MV-4-11 (cell line): ENCODE results near the gene INO80D.
"Not testable (repeated sequence)": the region's sequence is repeated elsewhere in the genome, so short reads cannot be mapped to it uniquely, and the experiment has no call there.

ENCODE experiments used
- DNase-seq: peaks from one replicate; lab custom pipeline; 2025; lab: John Stamatoyannopoulos, UW

The INO80D gene

DNA sequence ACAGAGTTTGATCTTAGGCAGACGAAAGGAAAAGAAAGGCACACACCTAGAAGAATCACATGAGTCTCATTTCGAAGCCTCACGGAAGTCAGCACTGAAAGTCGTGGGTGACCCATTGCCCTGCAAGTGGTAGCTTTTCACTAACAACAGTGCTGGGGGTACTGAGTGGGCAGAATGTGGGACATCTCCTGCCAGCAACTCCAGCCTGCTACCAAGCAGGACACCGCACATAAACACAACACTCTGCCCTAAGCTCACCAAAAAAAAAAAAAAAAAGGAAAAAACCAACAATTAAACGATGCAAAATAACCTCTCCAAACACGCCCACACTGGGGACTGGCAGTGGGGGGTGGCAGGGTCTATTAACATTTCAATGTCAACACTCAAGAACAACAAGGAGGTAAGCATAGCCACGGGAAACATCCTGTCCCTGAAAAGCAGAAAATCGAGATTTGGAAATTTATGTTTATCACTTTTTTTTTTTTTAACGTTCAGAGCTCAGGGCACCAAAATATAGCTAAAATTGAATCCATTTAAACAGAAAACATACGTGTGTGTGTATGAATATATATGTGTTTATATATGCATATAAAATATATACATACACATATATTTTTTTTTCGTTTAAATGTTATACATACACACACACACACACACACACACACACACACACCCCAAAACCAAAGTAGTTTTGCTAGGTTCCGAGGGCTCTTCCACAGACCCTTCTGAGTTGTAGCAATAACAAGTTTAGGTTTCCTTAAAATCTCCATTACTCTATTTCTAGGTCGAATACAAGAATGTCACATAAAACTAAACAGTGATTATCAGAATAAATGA lies 2.2 kb downstream of the INO80D start:
- DNase-seq = peak; percentile 45

DNA sequence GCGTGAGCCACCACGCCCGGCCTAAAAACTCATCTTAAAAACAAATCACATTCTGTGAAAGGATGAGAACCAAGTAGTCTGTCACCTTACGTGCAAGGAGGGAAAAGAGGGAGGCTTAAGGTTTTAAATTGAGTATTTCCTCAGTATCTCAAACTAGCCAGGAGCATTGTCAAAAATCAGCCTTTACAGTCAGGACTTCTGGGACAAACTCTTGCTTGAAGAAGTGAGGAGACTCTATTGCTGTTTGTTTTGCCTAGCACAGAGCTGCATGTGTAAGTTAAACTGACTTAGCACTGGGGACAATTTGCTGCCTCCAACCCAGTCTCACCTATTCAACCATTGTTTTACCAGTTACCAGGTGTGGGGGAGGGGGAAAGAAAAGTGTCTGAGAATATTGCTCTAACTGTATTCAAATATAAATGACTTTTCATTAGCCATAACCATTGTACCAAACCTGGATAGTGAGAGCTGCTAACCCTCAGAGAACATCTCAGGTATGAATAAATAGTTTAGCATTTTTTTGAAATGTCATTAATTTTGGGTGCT lies 3.6 kb downstream of the INO80D start:
- no peak for DNase-seq

DNA sequence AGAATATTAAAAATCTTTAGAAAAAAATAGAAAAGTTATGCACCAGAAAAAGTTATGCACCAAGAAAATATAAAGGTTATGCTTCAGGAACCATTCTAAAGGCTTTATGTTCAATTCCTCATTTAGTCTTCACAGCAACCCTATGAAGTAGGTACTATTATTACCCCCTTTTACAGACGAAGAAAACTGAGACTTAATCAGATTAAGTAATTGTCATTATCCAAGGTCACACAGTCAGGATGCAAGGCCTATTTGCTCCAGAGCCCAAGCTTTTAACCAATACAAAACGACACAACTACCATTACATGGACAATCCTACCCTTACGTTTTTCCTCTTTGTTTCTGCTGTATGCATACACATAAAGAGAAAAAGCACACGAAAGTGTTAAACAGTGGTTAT lies 5.0 kb downstream of the INO80D start:
- DNase-seq = no peak

DNA sequence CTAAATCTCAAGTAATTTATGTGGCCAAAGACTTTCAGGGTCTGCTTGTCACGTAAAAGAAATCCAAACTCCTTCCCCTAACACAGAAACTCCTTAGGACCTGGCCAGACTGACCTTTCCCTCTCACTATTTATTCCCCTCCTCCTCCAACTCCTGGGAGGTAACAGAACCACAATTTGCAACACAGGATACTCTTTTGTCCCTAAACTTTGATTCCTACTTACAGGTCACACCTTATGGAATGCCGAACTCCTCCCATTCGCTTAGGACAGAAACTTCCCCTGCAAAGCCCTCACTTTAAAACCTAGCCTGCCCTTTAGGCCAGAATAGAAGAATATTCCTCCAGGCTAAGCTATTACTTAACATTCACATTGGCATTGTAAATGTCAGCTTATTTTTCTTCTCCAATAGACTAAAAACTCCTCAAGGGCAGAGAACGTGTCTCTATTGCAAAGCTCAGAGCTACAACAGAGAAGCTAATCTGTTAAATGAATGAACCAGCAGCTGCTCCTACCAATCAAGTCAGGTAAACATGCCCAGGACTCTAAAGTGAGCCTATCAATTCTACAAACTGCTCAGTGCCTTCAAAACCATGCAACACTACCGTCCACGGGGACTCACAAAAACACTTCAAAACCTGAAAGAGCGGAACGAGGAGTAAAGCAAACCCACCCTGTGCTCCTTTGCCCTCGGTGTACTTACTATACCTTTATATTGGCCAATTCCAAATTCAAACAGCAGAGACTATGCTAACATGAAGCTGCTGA lies 6.1 kb downstream of the INO80D start:
- no peak for DNase-seq

DNA sequence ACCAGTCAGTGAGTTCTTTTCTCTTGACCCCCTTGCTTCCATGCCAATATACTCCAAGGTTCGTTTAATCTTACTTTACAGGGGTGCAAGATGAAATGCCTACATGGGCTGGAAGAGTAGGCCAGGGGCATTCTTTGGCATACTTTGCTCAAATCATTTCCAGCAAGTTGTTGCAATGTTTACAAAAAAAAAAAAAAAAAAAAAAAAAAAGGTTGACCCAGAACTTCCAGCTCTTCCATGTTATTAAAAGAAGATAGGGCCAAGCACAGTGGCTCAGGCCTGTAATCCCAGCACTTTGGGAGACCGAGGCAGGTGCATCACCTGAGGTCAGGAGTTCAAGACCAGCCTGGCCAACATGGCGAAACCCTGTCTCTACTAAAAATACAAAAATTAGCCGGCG lies 8.1 kb downstream of the INO80D start:
- not testable (repeated sequence) for DNase-seq

DNA sequence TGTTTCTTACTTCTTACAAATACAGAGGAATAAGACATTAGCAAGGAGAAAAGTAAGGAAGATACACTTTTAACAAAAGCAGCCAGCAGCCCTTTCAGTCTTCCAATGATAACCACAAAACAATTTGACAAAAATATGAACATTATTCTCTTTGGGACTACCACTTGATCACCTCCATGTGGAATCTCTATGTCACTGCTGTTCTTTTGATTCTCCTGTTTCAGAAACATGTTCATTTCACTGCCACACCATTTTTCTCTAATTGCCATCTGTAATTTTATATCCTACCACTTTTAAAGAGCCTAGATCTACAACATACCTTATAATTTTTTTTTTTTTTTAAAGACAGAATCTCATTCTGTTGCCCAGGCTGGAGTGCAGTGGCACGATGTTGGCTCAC lies 10.9 kb downstream of the INO80D start:
- DNase-seq = no peak

DNA sequence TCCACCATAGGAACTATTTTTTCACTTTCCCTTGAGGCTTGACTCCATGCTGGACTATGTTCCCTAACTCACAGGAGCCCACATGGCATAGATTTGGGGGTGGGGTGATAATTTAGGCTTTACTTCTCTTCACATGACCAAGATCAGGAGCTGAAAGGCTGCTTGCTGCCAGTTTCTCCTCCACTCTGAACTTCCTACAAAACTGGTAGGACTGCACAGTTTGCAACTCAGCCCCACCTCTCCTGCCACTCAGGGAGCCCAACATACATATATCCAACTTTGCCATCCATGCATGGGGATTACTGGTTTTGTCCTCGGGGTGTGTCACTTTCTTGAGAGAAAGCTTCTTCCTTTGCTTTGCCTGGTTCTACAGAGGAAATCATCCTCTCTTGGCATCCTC lies 14.2 kb downstream of the INO80D start:
- no peak for DNase-seq

DNA sequence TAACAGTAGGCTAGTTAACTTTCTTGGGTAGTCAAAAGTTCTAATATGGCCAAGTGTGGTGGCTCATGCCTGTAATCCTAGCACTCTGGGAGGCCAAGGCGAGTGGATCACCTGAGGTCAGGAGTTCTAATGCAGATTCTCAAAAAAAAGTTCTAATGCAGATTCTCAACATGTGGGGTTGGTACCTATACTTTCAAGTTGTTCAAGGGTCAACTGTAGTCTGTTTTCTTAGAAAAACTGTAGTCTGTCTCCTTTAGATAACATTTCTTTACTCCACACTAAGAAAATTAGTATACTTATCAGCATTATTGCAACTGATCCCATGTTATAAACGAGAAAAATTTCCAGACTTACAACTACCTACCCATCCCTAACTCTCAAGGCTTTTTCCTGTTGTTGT lies 16.6 kb downstream of the INO80D start:
- no peak for DNase-seq

DNA sequence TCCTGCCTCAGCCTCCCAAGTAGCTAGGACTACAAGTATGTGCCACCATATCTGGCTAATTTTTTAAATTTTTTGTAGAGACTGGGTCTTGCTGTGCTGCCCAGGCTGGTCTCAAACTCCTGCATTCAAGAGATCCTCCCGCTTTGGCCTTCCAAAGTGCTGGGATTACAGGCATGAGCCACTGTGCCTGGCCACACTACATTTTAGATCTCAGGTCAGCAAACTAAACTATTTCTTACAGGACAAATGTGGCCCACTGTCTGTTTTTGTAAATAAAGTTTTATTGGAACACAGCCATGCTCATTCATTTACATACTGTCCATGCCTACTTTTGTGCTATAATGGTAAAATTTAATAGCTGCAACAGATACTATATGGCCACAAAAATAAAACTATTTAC lies 17.8 kb downstream of the INO80D start:
- no peak for DNase-seq

DNA sequence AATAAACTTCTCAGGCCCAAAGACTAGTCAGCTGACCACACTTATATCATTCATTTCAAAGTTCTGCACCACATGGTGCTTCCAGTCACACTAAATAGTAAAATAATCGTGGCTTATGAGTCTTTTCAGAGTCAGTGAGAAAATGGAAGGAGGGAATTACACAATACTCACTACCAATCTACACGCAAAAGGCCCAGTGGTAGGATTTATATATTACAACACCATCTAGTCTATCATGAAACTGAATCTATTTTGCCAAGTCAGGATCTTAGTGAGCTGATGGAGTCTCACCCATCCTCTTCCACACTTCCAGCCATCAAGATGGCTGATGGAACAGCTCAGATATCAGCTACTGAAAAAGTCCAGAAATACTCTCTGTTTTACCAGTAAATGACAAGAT lies 21.9 kb downstream of the INO80D start:
- DNase-seq = peak; percentile 80

DNA sequence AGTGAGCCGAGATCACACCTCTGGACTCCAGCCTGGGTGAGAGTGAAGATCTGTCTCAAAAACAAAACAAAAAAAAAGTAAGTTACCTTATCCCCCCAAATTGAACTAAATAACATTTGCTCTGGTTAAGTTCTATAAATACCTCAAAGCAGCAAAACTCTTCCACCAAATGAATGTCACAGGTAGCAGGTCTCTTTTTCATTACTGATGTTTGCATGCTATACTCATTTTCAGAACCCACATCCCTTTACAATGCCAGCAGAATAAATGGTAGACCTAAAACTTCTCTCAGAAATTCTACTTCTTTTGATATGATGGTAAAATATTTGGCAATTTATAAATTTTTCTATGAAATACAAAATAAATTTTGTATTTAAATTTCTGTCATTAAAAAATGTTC lies 22.3 kb downstream of the INO80D start:
- DNase-seq = no peak

DNA sequence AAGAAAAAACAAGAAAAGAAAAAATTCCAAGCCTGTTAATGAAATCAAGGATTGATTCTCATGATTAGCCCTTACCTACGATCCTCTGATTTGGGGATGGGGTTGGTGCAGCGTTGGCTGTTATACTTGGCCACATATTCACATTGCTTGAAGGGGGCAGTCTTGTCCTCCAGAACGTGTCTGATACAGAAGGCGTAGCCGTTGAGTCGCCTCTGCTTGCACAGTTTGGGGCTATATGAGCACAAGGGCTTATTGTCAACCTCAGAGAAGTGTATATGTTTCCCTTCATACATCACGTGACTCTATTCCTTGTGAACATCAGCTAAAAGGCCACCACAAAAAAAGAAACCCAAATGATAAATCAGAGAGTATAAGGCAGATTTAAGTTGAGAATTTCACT lies 23.2 kb downstream of the INO80D start:
- no peak for DNase-seq

DNA sequence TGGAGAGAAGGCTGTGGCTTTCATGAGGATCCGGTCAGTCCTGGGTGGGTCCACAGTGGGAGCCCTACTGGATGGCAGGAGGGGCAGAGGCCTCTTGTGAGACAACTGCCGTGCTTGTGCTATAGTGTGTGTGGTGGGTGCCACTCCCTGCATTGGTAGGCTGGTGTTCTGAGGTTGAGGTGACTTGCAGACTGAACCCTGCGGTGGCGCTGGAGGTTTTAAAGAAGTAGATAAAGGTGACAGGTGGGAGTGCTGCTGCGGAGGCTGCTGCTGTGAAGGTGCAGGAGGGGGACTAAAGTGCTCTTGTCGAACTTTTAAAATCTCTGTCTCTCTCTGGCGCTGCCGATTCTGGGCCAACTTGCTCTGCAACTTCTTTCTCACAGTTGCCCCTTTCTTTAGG lies 29.7 kb downstream of the INO80D start:
- no peak for DNase-seq

DNA sequence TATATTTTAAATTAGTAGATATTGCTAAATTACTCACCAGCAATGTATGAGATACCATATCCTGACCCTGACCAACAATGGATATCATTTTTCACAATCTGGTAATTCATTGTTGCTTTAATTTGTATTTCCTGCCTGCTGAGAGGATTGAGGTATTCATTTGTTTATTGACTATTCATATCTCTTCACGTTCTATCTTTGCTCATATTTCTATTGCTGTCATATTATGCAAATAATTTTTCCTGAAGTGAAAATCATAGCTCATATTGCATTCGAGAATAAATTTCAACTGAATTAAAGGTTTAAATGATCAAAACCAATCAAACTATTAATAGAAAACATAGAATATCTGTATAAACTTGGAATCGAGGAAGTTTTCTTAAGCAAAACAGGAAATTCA lies 31.0 kb downstream of the INO80D start:
- no peak for DNase-seq

DNA sequence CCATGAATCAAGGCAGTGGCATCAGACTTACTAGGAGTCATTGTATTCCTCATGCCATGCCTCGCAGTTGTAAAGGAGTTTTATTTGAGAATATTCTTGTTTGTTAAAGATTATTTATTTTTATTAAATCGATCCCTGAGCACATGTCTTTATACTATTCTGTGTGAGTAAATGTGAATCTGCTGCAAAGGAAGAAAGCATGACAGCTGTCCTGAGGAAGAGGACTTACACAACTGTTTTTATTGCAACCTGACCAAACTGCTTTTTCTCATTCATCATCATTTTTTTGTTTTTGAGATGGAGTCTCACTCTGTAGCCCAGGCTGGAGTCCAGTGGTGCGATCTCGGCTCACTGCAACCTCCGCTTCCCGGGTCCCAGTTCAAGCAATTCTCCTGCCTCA lies 34.1 kb downstream of the INO80D start:
- peak; percentile 9 for DNase-seq

DNA sequence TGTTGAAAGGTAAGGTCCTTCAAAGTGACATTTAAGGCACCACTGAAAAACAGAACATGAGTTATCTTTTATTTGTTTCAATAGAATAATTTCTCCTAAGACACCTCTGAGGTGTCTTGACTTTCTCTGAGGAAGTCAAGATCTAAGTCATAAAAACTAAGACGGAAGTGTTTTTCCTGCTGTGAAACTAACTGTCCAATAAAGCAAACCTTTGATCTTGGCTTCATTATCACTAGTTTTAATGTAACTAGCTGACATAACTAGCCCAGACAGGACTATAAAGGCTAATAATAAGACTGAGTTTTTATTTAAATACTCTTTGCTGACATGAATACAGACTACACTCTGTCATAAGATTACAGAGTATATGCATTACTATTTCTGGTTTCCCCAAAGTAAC lies 36.6 kb downstream of the INO80D start:
- DNase-seq = no peak

DNA sequence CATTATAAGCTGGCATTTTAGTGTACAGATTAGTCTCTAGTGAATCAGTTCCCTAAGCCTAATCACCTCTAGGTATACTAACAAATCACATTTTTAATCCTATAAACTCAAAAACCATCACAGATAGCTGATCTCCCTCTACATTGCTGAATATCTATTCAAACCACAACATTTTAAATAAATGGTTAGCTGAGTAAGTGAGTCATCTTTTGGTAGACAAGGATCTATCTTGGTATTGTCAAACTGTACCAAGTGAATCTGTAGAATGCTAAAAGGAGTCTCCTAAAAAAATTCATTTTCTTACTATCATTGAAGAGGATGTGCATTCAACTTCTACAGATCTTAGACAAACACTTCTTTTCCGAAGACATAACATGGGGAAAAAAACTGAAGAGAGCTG lies 40.7 kb downstream of the INO80D start:
- no peak for DNase-seq

DNA sequence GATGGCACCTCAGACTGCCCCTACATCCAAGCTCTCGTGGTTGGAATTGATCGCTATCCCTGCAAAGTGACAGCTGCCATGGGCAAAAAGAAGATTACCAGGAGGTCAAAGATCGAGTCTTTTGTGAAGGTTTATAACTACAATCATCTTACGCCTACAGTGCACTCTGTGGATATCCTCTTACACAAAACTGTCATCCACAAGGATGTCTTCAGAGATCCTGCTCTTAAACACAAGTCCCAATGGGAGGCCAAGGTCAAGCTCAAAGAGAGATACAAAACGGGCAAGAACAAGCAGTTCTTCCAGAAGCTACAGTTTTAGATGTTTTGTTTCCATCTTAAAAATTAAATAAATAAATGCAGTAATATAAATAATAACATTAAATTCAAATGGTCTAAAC lies 45.4 kb downstream of the INO80D start:
- DNase-seq = no peak

DNA sequence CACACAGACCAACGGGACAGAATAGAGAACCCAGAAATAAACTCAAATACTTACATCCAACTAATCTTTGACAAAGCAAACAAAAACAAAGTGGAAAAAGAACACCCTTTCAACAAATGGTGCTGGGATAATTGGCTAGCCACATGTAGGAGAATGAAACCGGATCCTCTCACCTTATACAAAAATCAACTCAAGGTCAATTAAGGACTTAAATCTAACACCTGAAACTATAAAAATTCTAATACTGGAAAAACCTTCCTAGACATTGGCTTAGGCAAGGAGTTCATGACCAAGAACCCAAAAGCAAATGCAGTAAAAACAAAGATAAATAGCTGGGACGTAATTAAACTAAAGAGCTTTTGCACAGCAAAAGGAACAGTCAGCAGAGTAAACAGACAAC lies 50.6 kb downstream of the INO80D start:
- not testable (repeated sequence) for DNase-seq

DNA sequence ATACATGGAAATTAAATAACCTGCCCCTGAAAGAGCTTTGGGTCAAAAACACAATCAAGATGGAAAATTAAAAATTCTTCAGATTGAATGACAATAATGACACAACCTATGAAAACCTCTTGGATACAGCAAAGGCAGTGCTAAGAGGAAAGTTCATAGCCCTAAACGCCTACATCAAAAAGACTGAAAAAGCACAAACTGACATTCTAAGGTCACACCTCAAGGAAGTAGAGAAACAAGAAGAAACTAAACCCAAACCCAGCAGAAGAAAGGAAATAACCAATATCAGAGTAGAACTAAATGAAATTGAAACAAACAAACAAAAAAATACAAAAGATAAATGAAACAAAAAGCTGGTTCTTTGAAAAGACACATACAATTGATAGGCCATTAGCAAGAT lies 52.5 kb downstream of the INO80D start:
- DNase-seq = not testable (repeated sequence)

DNA sequence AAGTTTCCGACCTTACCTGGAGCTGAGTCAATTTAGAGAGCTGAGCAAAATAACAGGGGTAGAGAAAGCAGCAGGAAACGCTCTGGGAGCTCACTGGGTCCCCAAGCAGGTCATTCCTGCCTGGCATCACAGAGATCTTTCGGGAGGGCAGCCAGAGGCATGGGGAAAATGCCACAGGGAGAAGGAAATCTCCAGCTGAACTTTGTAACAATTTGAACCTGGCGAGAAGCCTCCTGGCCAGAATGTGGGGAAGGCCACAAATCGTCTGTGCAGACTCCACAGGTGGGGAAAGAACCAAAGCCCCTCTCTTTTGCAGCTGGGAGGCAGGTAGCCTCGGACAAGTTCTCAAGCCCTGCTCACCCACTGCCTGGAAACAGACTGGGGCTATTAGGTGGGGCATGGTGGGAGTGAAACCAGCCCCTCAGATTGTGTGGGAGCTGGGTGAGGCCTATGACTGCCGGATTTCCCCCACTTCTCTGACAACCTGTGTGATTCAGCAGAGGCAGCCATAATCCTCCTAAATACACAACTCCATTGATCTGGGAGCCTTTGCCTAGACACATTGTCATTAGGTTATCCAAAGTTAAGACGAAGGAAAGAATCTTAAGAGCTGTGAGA lies 53.9 kb downstream of the INO80D start:
- no peak for DNase-seq

DNA sequence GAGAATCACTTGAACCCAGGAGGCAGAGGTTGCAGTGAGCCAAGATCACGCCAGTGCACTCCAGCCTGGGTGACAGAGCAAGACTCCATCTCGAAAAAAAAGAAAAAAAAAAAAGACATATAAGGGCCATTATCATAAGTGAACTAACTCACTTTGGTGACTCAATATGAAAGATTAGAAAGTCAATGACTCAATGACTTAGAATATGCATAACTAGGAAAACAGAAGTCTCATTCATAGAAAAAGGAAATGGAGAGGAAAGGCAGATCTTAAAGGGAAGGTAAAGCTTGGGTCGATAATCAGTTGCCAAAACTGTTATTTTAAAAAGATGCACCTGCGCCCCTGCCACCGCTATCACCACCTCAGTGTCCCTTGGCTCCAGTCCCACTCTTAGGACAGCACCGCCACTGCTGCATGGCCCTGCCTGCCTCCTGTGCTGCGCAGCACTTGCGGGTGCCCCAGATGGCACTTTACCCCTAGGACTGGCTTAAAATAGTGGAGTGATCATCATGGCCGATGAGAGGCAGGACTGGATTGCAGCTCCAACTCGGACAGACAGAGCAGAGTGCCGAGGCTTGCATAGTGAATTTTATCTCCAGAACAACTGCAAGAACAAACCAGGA lies 54.7 kb downstream of the INO80D start:
- peak; percentile 89 for DNase-seq
